Measurements from ENCODE around the gene ZNF207. TPM values are rescaled to one million over a fixed set of nuclear protein-coding genes. Genes with fewer than 3 reads are reported as not detected.
A peak's percentile ranks its signal among the peaks of the same experiment; 100 is the strongest.
"Not testable (repeated sequence)": the region's sequence is repeated elsewhere in the genome, so short reads cannot be mapped to it uniquely, and the experiment has no call there.

Gene ZNF207
- total RNA-seq, 1 experiment from 2014 or later: 223 TPM

GRCh38 chr17:32319548-32319905 is 30.4 kb upstream of the ZNF207 start (continued):
- TF ChIP-seq HMGXB4 (CRISPR knock-in tag; IDR thresholded peaks at IDR 0.05): 0 out of 2 replicates have a peak, but pooled peaks have one; percentile 43

- not testable (repeated sequence) for ATAC-seq; H3K36me3 Mint-ChIP-seq; DNase-seq (ENCODE audit: low spot score); H3K27ac Mint-ChIP-seq; H3K4me3 Mint-ChIP-seq; H3K27me3 Mint-ChIP-seq (ENCODE audit: low read depth); H3K9me3 Mint-ChIP-seq
- ChIA-PET POLR2A (interaction anchor here (1.0 kb wide), 1 partner anchor 67 kb away, joined by 3 read pairs; no protein-coding TSS in a partner anchor), CTCF (interaction anchor here (0.6 to 5.2 kb wide), 23 partner anchors 8 to 124 kb away, joined by 3 to 40 read pairs (median 6); partner anchors contain the start of gene PSMD11)
- peaks cover 33% of the 10 kb centered on the region for H3K4me1 Mint-ChIP-seq
These were observed 29.9 kb upstream of the ZNF207 start for GRCh38 chr17:32320080-32320479.

- no peaks in the 10 kb centered on the region for H3K9me3 Mint-ChIP-seq
These were observed 29.1 kb upstream of the ZNF207 start for GRCh38 chr17:32320847-32321246.

More at GRCh38 chr17:32320847-32321246, 29.1 kb upstream of the ZNF207 start:
- Mint-ChIP-seq H3K27me3 (ENCODE audit: low read depth) (no peaks in the 10 kb centered on the region), H3K4me3 (no peak overlapping the region), H3K36me3 (no peaks in the 10 kb centered on the region), H3K27ac (no peak overlapping the region), H3K4me1 (peaks cover 25% of the 10 kb centered on the region)
- ATAC-seq (no peak), DNase-seq (ENCODE audit: low spot score) (no peak)
- CTCF ChIA-PET: interaction anchor here (0.6 to 5.2 kb wide), 7 partner anchors 33 to 67 kb away, joined by 3 to 40 read pairs (median 15); no protein-coding TSS in a partner anchor
- no peak for TF ChIP-seq NFATC4 (CRISPR knock-in tag; IDR thresholded peaks at IDR 0.05)
- no peak for TF ChIP-seq TEAD4 (CRISPR knock-in tag; IDR thresholded peaks at IDR 0.05)
- TF ChIP-seq ZNF263 (CRISPR knock-in tag; IDR thresholded peaks at IDR 0.05; ENCODE audit: low read depth): no peak
- TF ChIP-seq ZBTB21 (CRISPR knock-in tag; IDR thresholded peaks at IDR 0.05; ENCODE audit: borderline replicate concordance): no peak
- no peak for TF ChIP-seq TP53 (CRISPR knock-in tag; IDR thresholded peaks at IDR 0.05)
- no peak for TF ChIP-seq ZNF138 (CRISPR knock-in tag; conservative IDR thresholded peaks at IDR 0.05)
- no peak for TF ChIP-seq AR (CRISPR knock-in tag; IDR thresholded peaks at IDR 0.05)
- TF ChIP-seq TCF7 (CRISPR knock-in tag; IDR thresholded peaks at IDR 0.05; ENCODE audit: low read depth): no peak
- TF ChIP-seq ZNF671 (CRISPR knock-in tag; IDR thresholded peaks at IDR 0.05): no peak
- TF ChIP-seq SP1 (CRISPR knock-in tag; conservative IDR thresholded peaks at IDR 0.05): no peak
- TF ChIP-seq SMAD4 (CRISPR knock-in tag; IDR thresholded peaks at IDR 0.05): no peak
- no peak for TF ChIP-seq GRHL2 (CRISPR knock-in tag; IDR thresholded peaks at IDR 0.05; ENCODE audit: insufficient replicate concordance, severe bottlenecking)
- TF ChIP-seq SMAD3 (CRISPR knock-in tag; IDR thresholded peaks at IDR 0.05; ENCODE audit: borderline replicate concordance): no peak
- no peak for TF ChIP-seq ZNF532 (CRISPR knock-in tag; IDR thresholded peaks at IDR 0.05; ENCODE audit: borderline replicate concordance)
- TF ChIP-seq JUN (CRISPR knock-in tag; IDR thresholded peaks at IDR 0.05): no peak
- TF ChIP-seq USF1 (CRISPR knock-in tag; IDR thresholded peaks at IDR 0.05): no peak
- no peak for TF ChIP-seq PRRX2 (CRISPR knock-in tag; IDR thresholded peaks at IDR 0.05)
- TF ChIP-seq ZNF232 (CRISPR knock-in tag; IDR thresholded peaks at IDR 0.05): no peak
- POLR2A ChIA-PET: no interaction called here

Measured in WTC11 (cell line).